Embryonic facial prominence (tissue), 1 donor: ENCODE data around the gene CNOT3.
"Not testable (repeated sequence)": the region's sequence is repeated elsewhere in the genome, so short reads cannot be mapped to it uniquely, and the experiment has no call there.

Experiments
- DNase-seq: peaks from one replicate; pipeline ENCODE4 v3.0.0-alpha.2; 2016; ENCODE audit errors: extremely low spot score

CNOT3 gene

GRCh38 chr19:54191011-54191810, 53.6 kb downstream of the CNOT3 start, which contains the start of gene TSEN34:
Gene TSEN34, plus strand, starts transcription at chr19:54191308. Its CDS starts 57 bp downstream, at chr19:54191365.
- DNase-seq = no peak

- DNase-seq = no peak
These were observed 54.4 kb downstream of the CNOT3 start for GRCh38 chr19:54191811-54192453.

GRCh38 chr19:54193011-54193410, 55.4 kb downstream of the CNOT3 start:
- no peak for DNase-seq

GRCh38 chr19:54194463-54194862, 56.9 kb downstream of the CNOT3 start:
- DNase-seq = not testable (repeated sequence)

GRCh38 chr19:54196536-54196935, 59.0 kb downstream of the CNOT3 start:
- no peak for DNase-seq

- no peak for DNase-seq
These were observed 59.6 kb downstream of the CNOT3 start for GRCh38 chr19:54197121-54197520.

GRCh38 chr19:54199401-54199800, 61.8 kb downstream of the CNOT3 start:
- DNase-seq = no peak

- DNase-seq = no peak
These were observed 63.7 kb downstream of the CNOT3 start for GRCh38 chr19:54201172-54201701.

- no peak for DNase-seq
These were observed 64.4 kb downstream of the CNOT3 start for GRCh38 chr19:54201980-54202379.

GRCh38 chr19:54203151-54203611, 65.6 kb downstream of the CNOT3 start:
- DNase-seq = no peak

GRCh38 chr19:54204767-54205468, 67.4 kb downstream of the CNOT3 start:
- DNase-seq = no peak
